Hematopoietic multipotent progenitor cell treated with erythropoietin and hydrocortisone succinate and interleukin-3 and kit ligand, for 17 days (in vitro differentiated cells): ENCODE results near the gene RHBG.

ENCODE experiments used
- DNase-seq: peaks from one replicate; pipeline ENCODE4 v3.0.0-alpha.2; 2015; ENCODE audit warnings: low spot score

RHBG gene

GRCh38 chr1:156427957-156428356, 58.9 kb downstream of the RHBG start:
- DNase-seq, result no peak

DNA sequence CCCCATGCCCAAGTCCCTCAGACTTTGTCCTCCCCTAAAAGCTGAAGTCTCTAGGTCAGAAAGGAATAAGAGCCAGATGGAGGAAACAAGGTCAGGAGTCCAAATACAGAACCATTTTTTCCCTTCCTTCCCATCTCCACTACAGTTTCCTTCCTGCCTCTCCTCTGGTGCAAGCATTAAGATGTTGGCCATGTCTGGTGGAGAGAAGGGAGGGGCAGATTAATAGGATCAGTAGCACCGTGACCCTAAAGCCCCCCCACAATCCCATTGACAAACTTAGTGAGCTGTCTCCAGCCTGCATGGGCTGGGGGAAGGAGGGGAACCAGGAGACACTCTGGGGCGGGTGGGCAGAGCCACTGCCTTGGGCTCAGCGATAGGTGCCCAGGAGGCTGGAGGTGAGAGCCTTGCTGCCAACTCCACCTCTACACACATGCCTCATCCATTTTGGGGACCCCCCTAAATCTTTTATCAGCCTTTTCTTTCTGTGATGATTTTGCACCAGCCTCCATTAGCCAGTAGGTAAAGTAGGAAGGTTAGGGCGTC, 59.8 kb downstream of the RHBG start:
- no peak for DNase-seq

DNA sequence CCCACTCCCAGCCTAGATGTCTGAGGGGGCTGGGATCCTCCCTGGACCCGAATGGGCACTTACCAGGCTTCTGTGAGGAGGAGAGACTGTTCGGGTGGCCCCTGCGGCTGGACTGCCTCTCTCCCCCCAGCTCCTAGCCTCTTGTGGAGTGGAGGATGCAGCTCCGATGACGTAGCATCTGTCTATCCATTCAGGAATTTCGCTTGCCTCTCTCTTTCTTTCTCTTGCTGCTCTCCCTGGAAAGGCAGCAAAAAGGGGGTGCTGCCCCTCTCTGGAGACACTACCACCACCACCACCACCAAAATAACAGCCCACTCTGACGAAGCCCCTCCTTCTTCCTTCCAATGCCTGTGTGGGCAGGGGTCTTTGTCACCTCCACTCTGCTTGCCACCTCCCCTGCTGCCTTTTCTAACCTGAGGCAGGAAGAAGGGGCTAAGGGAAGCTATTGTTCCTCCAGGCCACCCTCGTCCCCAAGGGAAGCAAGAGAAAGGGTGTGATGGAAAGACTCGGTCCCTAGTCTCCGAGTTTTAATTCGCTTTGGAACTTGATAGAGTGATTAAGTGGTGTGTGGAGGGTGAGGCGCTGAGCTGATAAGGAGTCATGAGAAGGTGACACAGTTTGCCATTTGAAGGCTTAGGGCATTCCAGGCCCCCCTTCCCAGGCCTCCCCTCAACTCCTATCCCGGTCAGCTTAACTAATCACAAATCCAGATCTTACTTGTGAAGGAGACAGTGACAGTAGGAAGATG, 60.5 kb downstream of the RHBG start:
- DNase-seq, result no peak

DNA sequence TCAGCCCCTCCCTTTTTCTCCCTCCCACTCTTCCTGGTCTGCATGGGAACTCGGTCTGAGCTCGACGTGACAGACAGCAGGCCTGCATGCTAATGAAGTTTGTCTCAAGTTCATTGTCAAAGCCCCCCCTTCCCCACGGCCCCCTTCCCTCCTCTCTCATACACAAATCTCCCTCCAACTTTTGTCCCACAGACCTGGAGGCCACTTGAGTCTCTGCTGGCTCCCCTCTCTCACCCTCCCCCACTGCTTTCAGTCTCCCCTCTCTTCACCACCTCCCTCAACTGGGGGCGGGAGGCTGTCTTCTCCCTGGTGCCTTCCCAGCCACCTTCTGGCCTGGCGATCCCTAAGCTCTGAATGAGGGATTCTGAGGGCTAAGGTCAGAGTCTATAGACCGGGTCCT, 61.3 kb downstream of the RHBG start:
- DNase-seq, result no peak

DNA sequence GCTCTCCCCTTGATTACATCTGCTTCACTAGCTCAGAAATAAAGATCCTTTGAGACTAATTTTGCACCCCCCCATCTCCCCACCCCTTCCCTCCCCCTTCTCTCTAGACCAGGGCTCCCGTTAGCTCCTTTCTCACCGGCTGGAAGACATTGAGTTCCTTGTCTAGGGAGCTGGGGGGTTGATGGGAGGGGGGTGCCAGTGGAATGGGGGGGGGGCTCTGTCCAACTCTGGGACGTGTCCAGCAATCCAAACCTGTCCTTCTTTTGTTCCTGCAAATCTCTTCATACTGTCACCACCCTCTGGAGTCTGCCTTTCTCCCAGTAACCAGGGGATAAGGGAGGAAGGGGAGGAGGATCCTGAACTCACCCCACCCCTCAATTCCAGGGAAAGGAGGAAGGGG, 61.9 kb downstream of the RHBG start:
- no peak for DNase-seq

- no peak for DNase-seq
These were observed 62.4 kb downstream of the RHBG start for GRCh38 chr1:156431366-156431765.

- no peak for DNase-seq
These were observed 63.0 kb downstream of the RHBG start for GRCh38 chr1:156431769-156432668.

DNA sequence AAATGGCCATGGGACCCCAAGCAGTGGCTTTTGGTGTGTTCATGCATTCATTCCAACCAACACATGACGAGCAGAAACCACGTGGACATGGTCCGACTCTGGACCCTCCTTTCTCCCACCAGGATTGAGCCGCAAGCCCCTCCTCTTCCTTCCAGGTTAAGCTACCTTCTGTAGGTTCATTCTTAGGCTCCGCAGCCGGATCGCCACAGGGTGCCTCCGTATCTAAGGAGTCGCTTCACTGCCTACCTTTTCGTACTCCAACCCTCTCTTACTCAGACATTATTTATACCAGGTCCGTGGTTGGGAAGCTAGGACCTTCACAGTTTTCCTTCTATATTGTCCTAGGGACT, 63.6 kb downstream of the RHBG start:
- no peak for DNase-seq

GRCh38 chr1:156433032-156433431, 64.0 kb downstream of the RHBG start:
- no peak for DNase-seq

- no peak for DNase-seq
These were observed 64.6 kb downstream of the RHBG start for GRCh38 chr1:156433602-156434001.
